IMR-90 (cell line): ENCODE data around the gene KLF7. TPM values are rescaled to one million over a fixed set of nuclear protein-coding genes. Genes with fewer than 3 reads are reported as not detected.

Experiments
- ATAC-seq: fragments of 200-7000 bp; cut with Tn5 transposase; 2 replicates; pipeline ENCODE4 v1.9.1; 2020; ENCODE audit warnings: low read depth, mild to moderate bottlenecking, moderate library complexity
- BruUV-seq: library from RNA; stranded (reverse); fragments of 400-500 nt; replicated peaks from 2 replicates; lab custom pipeline; 2021; lab: Mats Ljungman, UMichigan
- CTCF ChIA-PET: fragments of 300-600 bp; formaldehyde crosslinking; extraction: SDS; loops from one replicate; lab custom pipeline; 2021; ENCODE audit warnings: antibody characterized with exemption; lab: Yijun Ruan, JAX
- POLR2A ChIA-PET: fragments of 300-600 bp; sonication (Branson Sonifier 250); formaldehyde crosslinking; loops from one replicate; lab custom pipeline; 2022; ENCODE audit warnings: antibody characterized with exemption; ENCODE audit not compliant: unreplicated experiment; lab: Charles Lee
- DNase-seq: peaks from one replicate; pipeline ENCODE4 v3.0.0; 2013
- H2AFZ ChIP-seq: replicated peaks from 2 replicates; pipeline ENCODE3; 2013; ENCODE audit warnings: low read length, mild to moderate bottlenecking; ENCODE audit not compliant: poor library complexity
- H2AK5ac ChIP-seq: 2 replicates; pipeline ENCODE4 v1.6.1; 2013; ENCODE audit warnings: low read depth, low read length, inconsistent platforms
- H2AK9ac ChIP-seq: replicated peaks from 2 replicates; pipeline ENCODE3; 2013; ENCODE audit warnings: mild to moderate bottlenecking, low read depth, low read length, moderate library complexity; ENCODE audit not compliant: poor library complexity
- H2BK120ac ChIP-seq: 2 replicates; pipeline ENCODE4 v1.6.1; 2013; ENCODE audit warnings: low read depth, low read length, inconsistent platforms
- H2BK15ac ChIP-seq: 3 replicates; pipeline ENCODE4 v1.6.1; 2013; ENCODE audit warnings: low read depth, low read length, inconsistent platforms
- H2BK20ac ChIP-seq: 2 replicates; pipeline ENCODE4 v1.6.1; 2013; ENCODE audit warnings: low read depth, mild to moderate bottlenecking, inconsistent platforms, low read length, moderate library complexity
- H2BK5ac ChIP-seq: 2 replicates; pipeline ENCODE4 v1.6.1; 2013; ENCODE audit warnings: mild to moderate bottlenecking, low read depth, low read length, inconsistent platforms; ENCODE audit not compliant: poor library complexity, severe bottlenecking
- H3K14ac ChIP-seq: replicated peaks from 2 replicates; pipeline ENCODE4 v1.6.1; 2013; ENCODE audit warnings: low read depth, low read length, inconsistent platforms
- H3K18ac ChIP-seq: 2 replicates; pipeline ENCODE4 v1.6.1; 2013; ENCODE audit warnings: low read depth, low read length, control low read depth
- H3K23ac ChIP-seq: 2 replicates; pipeline ENCODE4 v1.6.1; 2013; ENCODE audit warnings: low read depth, low read length, inconsistent platforms
- H3K27ac ChIP-seq: 2 replicates; pipeline ENCODE4 v1.5.1; 2013; ENCODE audit warnings: mild to moderate bottlenecking, control low read depth, low read length; ENCODE audit not compliant: insufficient read depth
- H3K27me3 ChIP-seq: 2 replicates; pipeline ENCODE4 v1.6.1; 2013; ENCODE audit warnings: low read length; ENCODE audit not compliant: control insufficient read depth, insufficient read depth
- H3K36me3 ChIP-seq: 2 replicates; pipeline ENCODE4 v1.6.1; 2013; ENCODE audit warnings: low read length, mixed read lengths; ENCODE audit not compliant: control insufficient read depth, insufficient read depth
- H3K4ac ChIP-seq: 2 replicates; pipeline ENCODE4 v1.6.1; 2013; ENCODE audit warnings: low read depth, low read length, inconsistent platforms
- H3K4me1 ChIP-seq: 2 replicates; pipeline ENCODE4 v1.6.1; 2013; ENCODE audit warnings: low read length, mixed read lengths; ENCODE audit not compliant: control insufficient read depth, insufficient read depth
- H3K4me2 ChIP-seq: 2 replicates; pipeline ENCODE4 v1.6.1; 2013; ENCODE audit warnings: low read depth, mild to moderate bottlenecking, control low read depth, low read length, moderate library complexity
- H3K4me3 ChIP-seq: 2 replicates; pipeline ENCODE4 v1.5.1; 2013; ENCODE audit warnings: low read depth, mild to moderate bottlenecking, control low read depth, low read length, moderate library complexity; ENCODE audit not compliant: insufficient read depth
- H3K56ac ChIP-seq: 2 replicates; pipeline ENCODE4 v1.6.1; 2013; ENCODE audit warnings: low read length, inconsistent platforms; ENCODE audit not compliant: insufficient read depth; ENCODE audit errors: extremely low read depth
- H3K79me1 ChIP-seq, 2 experiments: 2 replicates each; pipeline ENCODE4 v1.6.1; 2013; ENCODE audit warnings: low read length in 2 of 2, inconsistent platforms in 1 of 2, low read depth in 1 of 2
- H3K9ac ChIP-seq: 2 replicates; pipeline ENCODE4 v1.6.1; 2013; ENCODE audit warnings: low read depth, low read length, control low read depth
- H3K9me1 ChIP-seq: 2 replicates; pipeline ENCODE4 v1.6.1; 2013; ENCODE audit warnings: low read length, inconsistent platforms; ENCODE audit not compliant: insufficient read depth
- H3K9me3 ChIP-seq: 2 replicates; pipeline ENCODE4 v1.6.1; 2013; ENCODE audit warnings: low read length; ENCODE audit not compliant: control insufficient read depth, insufficient read depth
- H4K20me1 ChIP-seq: 2 replicates; pipeline ENCODE4 v1.6.1; 2013; ENCODE audit warnings: low read length, inconsistent platforms; ENCODE audit not compliant: insufficient read depth
- H4K5ac ChIP-seq: 2 replicates; pipeline ENCODE4 v1.6.1; 2013; ENCODE audit warnings: mild to moderate bottlenecking, low read depth, low read length, control low read depth
- H4K8ac ChIP-seq, 2 experiments: 2 replicates each; pipeline ENCODE4 v1.6.1; 2013; ENCODE audit warnings: low read depth in 2 of 2, low read length in 2 of 2, control low read depth in 1 of 2, inconsistent platforms in 1 of 2
- H4K91ac ChIP-seq: 2 replicates; pipeline ENCODE4 v1.6.1; 2013; ENCODE audit warnings: low read depth, low read length, inconsistent platforms; ENCODE audit not compliant: insufficient read depth
- BHLHE40 ChIP-seq: fragments of 150-350 bp; IDR thresholded peaks from 2 replicates; pipeline ENCODE4 v1.6.1; 2016; ENCODE audit warnings: mild to moderate bottlenecking, low read depth, low read length
- CEBPB ChIP-seq: IDR thresholded peaks from 2 replicates; pipeline ENCODE4 v1.6.1; 2012; ENCODE audit warnings: low read depth, low read length, improper control_type of control experiment
- CHD1 ChIP-seq: IDR thresholded peaks from 2 replicates; pipeline ENCODE4 v1.6.1; 2012; ENCODE audit warnings: low read depth, low read length, improper control_type of control experiment
- FOS ChIP-seq: fragments of 150-350 bp; IDR thresholded peaks from 2 replicates; pipeline ENCODE4 v1.6.1; 2016; ENCODE audit warnings: low read depth, low read length
- MAFK ChIP-seq: IDR thresholded peaks from 2 replicates; pipeline ENCODE4 v1.6.1; 2012; ENCODE audit warnings: low read depth, low read length, improper control_type of control experiment
- MAZ ChIP-seq: IDR thresholded peaks from 2 replicates; pipeline ENCODE4 v1.6.1; 2012; ENCODE audit warnings: low read depth, mild to moderate bottlenecking, low read length, improper control_type of control experiment, moderate library complexity, borderline replicate concordance
- MXI1 ChIP-seq: IDR thresholded peaks from 2 replicates; pipeline ENCODE4 v1.6.1; 2012; ENCODE audit warnings: low read depth, mild to moderate bottlenecking, low read length, moderate library complexity, borderline replicate concordance
- NFE2L2 ChIP-seq: fragments of 150-350 bp; IDR thresholded peaks from 2 replicates; pipeline ENCODE4 v1.6.1; 2016; ENCODE audit warnings: low read depth, mild to moderate bottlenecking, low read length
- POLR2A ChIP-seq: IDR thresholded peaks from 2 replicates; pipeline ENCODE4 v1.6.1; 2012; ENCODE audit warnings: mild to moderate bottlenecking, low read depth, low read length
- RAD21 ChIP-seq: IDR thresholded peaks from 2 replicates; pipeline ENCODE4 v1.6.1; 2012; ENCODE audit warnings: low read length, improper control_type of control experiment
- RCOR1 ChIP-seq: IDR thresholded peaks from 2 replicates; pipeline ENCODE4 v1.6.1; 2012; ENCODE audit warnings: mild to moderate bottlenecking, low read length, improper control_type of control experiment; ENCODE audit not compliant: insufficient replicate concordance
- RFX5 ChIP-seq: IDR thresholded peaks from 2 replicates; pipeline ENCODE4 v1.8.0; 2012; ENCODE audit warnings: low read depth, mild to moderate bottlenecking, low read length, moderate library complexity
- SMC3 ChIP-seq: fragments of 150-350 bp; IDR thresholded peaks from 2 replicates; pipeline ENCODE4 v1.6.1; 2016; ENCODE audit warnings: low read depth, mild to moderate bottlenecking, antibody characterized with exemption, low read length, moderate library complexity
- WGBS, 2 experiments: methylation state at CpG; one replicate each; pipeline versions ENCODE4 v1.1.5 to v1.1.7; 2013; ENCODE audit warnings: missing lambda C conversion rate in 2 of 2; ENCODE audit not compliant: insufficient read length in 1 of 2; ENCODE audit errors: extremely low coverage in 2 of 2; 5-methylcytosine and 5-hydroxymethylcytosine counted together
- dilution Hi-C: fragments of 300-500 bp; cut with HindIII; formaldehyde crosslinking; loops from one replicate; pipeline ENCODE4 v1.14.3; 2018; ENCODE audit warnings: low sequenced_read_pairs; ENCODE audit not compliant: unreplicated experiment
- in situ Hi-C: fragments of 300-500 bp; cut with MboI; formaldehyde crosslinking; loops from 3 replicates; pipeline ENCODE4 v1.14.3; 2019; ENCODE audit warnings: low sequenced_read_pairs, inconsistent platforms, mixed read lengths
- intact Hi-C: fragments of 100-400 bp; cut with micrococcal nuclease; formaldehyde crosslinking; loops from 2 replicates; pipeline ENCODE4 v1.10.0; 2022
- polyA plus RNA-seq, 3 experiments: library from polyadenylated mRNA; depleted of rRNA; stranded (reverse); fragments of >200 nt; gene quantifications; 2 replicates each; pipeline ENCODE4 v1.2.3, GENCODE V29; 2012; ENCODE audit warnings: low replicate concordance in 1 of 3
- total RNA-seq: library from RNA; depleted of rRNA; stranded (reverse); fragments of >200 nt; gene quantifications from 2 replicates; pipeline ENCODE4 v1.2.3, GENCODE V29; 2012
- TF ChIP-seq, protein P1 (sequence below): fragments of 150-350 bp; IDR thresholded peaks from 2 replicates; pipeline ENCODE4 v1.6.1; 2016; ENCODE audit warnings: low read depth, mild to moderate bottlenecking, low read length, moderate library complexity, borderline replicate concordance
- TF ChIP-seq, protein P2 (sequence below): fragments of 150-350 bp; IDR thresholded peaks from 2 replicates; pipeline ENCODE4 v1.6.1; 2017; ENCODE audit warnings: mild to moderate bottlenecking, antibody characterized with exemption, low read length, low read depth
- TF ChIP-seq, protein P3 (sequence below): conservative IDR thresholded peaks from 2 replicates; pipeline ENCODE4 v1.5.1; 2012; ENCODE audit warnings: mild to moderate bottlenecking, low read depth, low read length, improper control_type of control experiment

Gene KLF7
- total and polyA plus RNA-seq, 2 of the 4 experiments (the other 2 are of a cell fraction): 23.1 to 28.5 TPM

DNA sequence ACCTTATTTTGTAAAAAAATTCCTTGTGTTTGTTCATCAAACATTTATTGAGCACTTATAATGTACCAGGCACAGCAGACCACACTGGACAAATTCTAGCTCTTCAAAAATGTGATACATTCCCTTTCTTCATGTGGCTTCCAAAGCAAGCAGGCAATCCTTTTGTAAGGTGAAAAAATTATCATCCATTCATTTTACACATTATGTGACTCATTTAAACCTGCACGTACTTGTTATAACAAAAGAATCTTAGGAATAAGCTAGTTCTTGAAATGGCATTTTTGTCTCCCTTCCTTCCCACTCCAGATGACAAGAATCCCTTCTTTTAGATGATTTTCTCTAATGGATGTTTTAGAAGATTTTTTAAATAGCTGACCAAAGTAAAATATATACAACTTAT lies 104.6 kb downstream of the KLF7 start:
- Histone ChIP-seq H4K20me1 (no peaks in the 10 kb centered on the region), H3K9ac (no peak overlapping the region), H2BK15ac (no peak overlapping the region), H3K36me3 (no peaks in the 10 kb centered on the region), H2BK20ac (no peak overlapping the region), H3K18ac (no peak overlapping the region), H3K9me3 (no peaks in the 10 kb centered on the region), H3K9me1 (no peaks in the 10 kb centered on the region), H2BK120ac (no peak overlapping the region), H3K79me1 (no peaks in the 10 kb centered on the region), H3K4me3 (no peak overlapping the region), H3K27me3 (no peaks in the 10 kb centered on the region; the same call in 1 of the 2 replicates), H4K8ac (no peak overlapping the region), H2AFZ (no peak overlapping the region), H2AK5ac (no peak overlapping the region), H3K14ac (no peak overlapping the region), H3K23ac (no peak overlapping the region), H2BK5ac (no peak overlapping the region), H3K4ac (no peak overlapping the region), H4K5ac (no peak overlapping the region), H3K27ac (no peak overlapping the region), H3K56ac (no peak overlapping the region), H4K91ac (no peak overlapping the region), H3K4me1 (no peaks in the 10 kb centered on the region), H3K4me2 (no peak overlapping the region), H2AK9ac (no peak overlapping the region)
- ATAC-seq (peak; percentile 54), DNase-seq (peak; percentile 11)
- intact Hi-C loops (no loop called here), dilution Hi-C loops (no loop called here), in situ Hi-C loops (no loop called here)
- ChIA-PET POLR2A (no interaction called here), CTCF (interaction anchor here (0.5 to 0.9 kb wide), 2 partner anchors 9 to 79 kb away, joined by 4 to 5 read pairs; no protein-coding TSS in a partner anchor)
- no peak for TF ChIP-seq CHD1
- no peak for TF ChIP-seq MAFK
- no peak for TF ChIP-seq MXI1
- TF ChIP-seq, protein P1, sequence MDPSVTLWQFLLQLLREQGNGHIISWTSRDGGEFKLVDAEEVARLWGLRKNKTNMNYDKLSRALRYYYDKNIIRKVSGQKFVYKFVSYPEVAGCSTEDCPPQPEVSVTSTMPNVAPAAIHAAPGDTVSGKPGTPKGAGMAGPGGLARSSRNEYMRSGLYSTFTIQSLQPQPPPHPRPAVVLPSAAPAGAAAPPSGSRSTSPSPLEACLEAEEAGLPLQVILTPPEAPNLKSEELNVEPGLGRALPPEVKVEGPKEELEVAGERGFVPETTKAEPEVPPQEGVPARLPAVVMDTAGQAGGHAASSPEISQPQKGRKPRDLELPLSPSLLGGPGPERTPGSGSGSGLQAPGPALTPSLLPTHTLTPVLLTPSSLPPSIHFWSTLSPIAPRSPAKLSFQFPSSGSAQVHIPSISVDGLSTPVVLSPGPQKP: no peak
- TF ChIP-seq NFE2L2: no peak
- TF ChIP-seq RCOR1: no peak
- no peak for TF ChIP-seq CEBPB
- no peak for TF ChIP-seq RFX5
- no peak for TF ChIP-seq SMC3
- TF ChIP-seq, protein P2, sequence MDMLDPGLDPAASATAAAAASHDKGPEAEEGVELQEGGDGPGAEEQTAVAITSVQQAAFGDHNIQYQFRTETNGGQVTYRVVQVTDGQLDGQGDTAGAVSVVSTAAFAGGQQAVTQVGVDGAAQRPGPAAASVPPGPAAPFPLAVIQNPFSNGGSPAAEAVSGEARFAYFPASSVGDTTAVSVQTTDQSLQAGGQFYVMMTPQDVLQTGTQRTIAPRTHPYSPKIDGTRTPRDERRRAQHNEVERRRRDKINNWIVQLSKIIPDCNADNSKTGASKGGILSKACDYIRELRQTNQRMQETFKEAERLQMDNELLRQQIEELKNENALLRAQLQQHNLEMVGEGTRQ: no peak
- TF ChIP-seq MAZ: no peak
- no peak for TF ChIP-seq FOS
- TF ChIP-seq BHLHE40: no peak
- TF ChIP-seq, protein P3, sequence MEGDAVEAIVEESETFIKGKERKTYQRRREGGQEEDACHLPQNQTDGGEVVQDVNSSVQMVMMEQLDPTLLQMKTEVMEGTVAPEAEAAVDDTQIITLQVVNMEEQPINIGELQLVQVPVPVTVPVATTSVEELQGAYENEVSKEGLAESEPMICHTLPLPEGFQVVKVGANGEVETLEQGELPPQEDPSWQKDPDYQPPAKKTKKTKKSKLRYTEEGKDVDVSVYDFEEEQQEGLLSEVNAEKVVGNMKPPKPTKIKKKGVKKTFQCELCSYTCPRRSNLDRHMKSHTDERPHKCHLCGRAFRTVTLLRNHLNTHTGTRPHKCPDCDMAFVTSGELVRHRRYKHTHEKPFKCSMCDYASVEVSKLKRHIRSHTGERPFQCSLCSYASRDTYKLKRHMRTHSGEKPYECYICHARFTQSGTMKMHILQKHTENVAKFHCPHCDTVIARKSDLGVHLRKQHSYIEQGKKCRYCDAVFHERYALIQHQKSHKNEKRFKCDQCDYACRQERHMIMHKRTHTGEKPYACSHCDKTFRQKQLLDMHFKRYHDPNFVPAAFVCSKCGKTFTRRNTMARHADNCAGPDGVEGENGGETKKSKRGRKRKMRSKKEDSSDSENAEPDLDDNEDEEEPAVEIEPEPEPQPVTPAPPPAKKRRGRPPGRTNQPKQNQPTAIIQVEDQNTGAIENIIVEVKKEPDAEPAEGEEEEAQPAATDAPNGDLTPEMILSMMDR: no peak
- no peak for TF ChIP-seq RAD21
- TF ChIP-seq POLR2A: no peak
- no CpG with 5 or more reads among the region's 1 CpG for WGBS, 2 experiments
- no TSS peak for BruUV-seq
